Vagina (tissue), 2 donors: ENCODE data around the gene PRSS38. TPM values are rescaled to one million over a fixed set of nuclear protein-coding genes. Genes with fewer than 3 reads are reported as not detected.

Source experiments
- DNase-seq, 2 donors: peaks; one replicate each; pipeline ENCODE4 v3.0.0-alpha.2; 2017; ENCODE audit errors: extremely low spot score in 2 of 2
- H3K27ac ChIP-seq: fragments of 200-600 bp; sonication (generic); one replicate; pipeline ENCODE4 v1.5.1; 2019
- H3K27me3 ChIP-seq: fragments of 200-600 bp; sonication (generic); one replicate; pipeline ENCODE4 v1.5.1; 2019
- H3K36me3 ChIP-seq, 2 donors: fragments of 200-600 bp; sonication (generic); one replicate each; pipeline ENCODE4 v1.5.1; 2017 to 2019
- H3K4me1 ChIP-seq: fragments of 200-600 bp; sonication (generic); one replicate; pipeline ENCODE4 v1.5.1; 2019
- H3K4me3 ChIP-seq, 2 donors: fragments of 200-600 bp; sonication (generic); 1 replicate in 1 of 2; 2 replicates in 1 of 2; pipeline ENCODE4 v1.5.1; 2016 to 2019
- H3K9me3 ChIP-seq: fragments of 200-600 bp; sonication (generic); one replicate; pipeline ENCODE4 v1.5.1; 2019
- CTCF ChIP-seq, 3 experiments: fragments of 450-650 bp in 2 of 3; fragments of 200-600 bp in 1 of 3; sonication (generic) in 1 of 3; IDR thresholded peaks; one replicate each; pipeline ENCODE4 v1.5.1; 2017 to 2019; ENCODE audit warnings: antibody characterized with exemption in 3 of 3, mild to moderate bottlenecking in 2 of 3, moderate library complexity in 2 of 3
- POLR2A ChIP-seq, 2 donors: fragments of 450-650 bp; IDR thresholded peaks; one replicate each; pipeline ENCODE4 v1.6.1; 2017; ENCODE audit warnings: antibody characterized with exemption in 2 of 2, mild to moderate bottlenecking in 2 of 2, moderate library complexity in 2 of 2
- POLR2AphosphoS5 ChIP-seq, 2 donors: sonication (generic); formaldehyde crosslinking; IDR thresholded peaks; one replicate each; pipeline ENCODE4 v1.9.0; 2017; ENCODE audit warnings: antibody characterized with exemption in 2 of 2, mild to moderate bottlenecking in 2 of 2, low read depth in 1 of 2; ENCODE audit not compliant: insufficient read depth in 1 of 2
- intact Hi-C: fragments of 100-400 bp; cut with DNase I; formaldehyde crosslinking; loops from one replicate; pipeline ENCODE4 v1.15.1; 2023
- total RNA-seq: library from RNA; depleted of rRNA; stranded (reverse); fragments of >200 nt; gene quantifications from one replicate; pipeline ENCODE4 v1.2.3, GENCODE V29; 2016

The PRSS38 gene
- total RNA-seq, 1 donor from 2014 or later = not detected

GRCh38 chr1:227788271-227789083 is 27.0 kb upstream of the PRSS38 start:
- H3K36me3 ChIP-seq = no peaks in the 10 kb centered on the region
- TF ChIP-seq POLR2AphosphoS5 (IDR thresholded peaks at IDR 0.05; ENCODE audit: insufficient read depth in 1 of 2, low read depth in 1 of 2) = peak in 1 of 2 donors; percentile 56
- TF ChIP-seq CTCF (IDR thresholded peaks at IDR 0.05) = no peak
- TF ChIP-seq POLR2A (IDR thresholded peaks at IDR 0.05) = peak in 1 of 2 donors; percentile 21
- peak; percentile 91 to 95 for DNase-seq
- intact Hi-C loops = loop anchor here (1.0 kb wide), 1 partner anchor 26 kb away; no protein-coding TSS in a partner anchor
- peak overlapping the region; percentile 69 for H3K27ac ChIP-seq
- peak overlapping the region; percentile 58 to 68 for H3K4me3 ChIP-seq
- H3K27me3 ChIP-seq = no peaks in the 10 kb centered on the region
- H3K9me3 ChIP-seq = no peaks in the 10 kb centered on the region
- peaks cover 40% of the 10 kb centered on the region for H3K4me1 ChIP-seq

- peak overlapping the region; percentile 58 to 68 for H3K4me3 ChIP-seq
- TF ChIP-seq CTCF (IDR thresholded peaks at IDR 0.05) = no peak
- no peak for TF ChIP-seq POLR2AphosphoS5 (IDR thresholded peaks at IDR 0.05; ENCODE audit: insufficient read depth in 1 of 2, low read depth in 1 of 2)
- TF ChIP-seq POLR2A (IDR thresholded peaks at IDR 0.05) = no peak
- H3K27ac ChIP-seq = peak overlapping the region; percentile 69
- H3K36me3 ChIP-seq = no peaks in the 10 kb centered on the region
- H3K4me1 ChIP-seq = peaks cover 49% of the 10 kb centered on the region
- peak in 1 of 2 donors; percentile 84 for DNase-seq
- no peaks in the 10 kb centered on the region for H3K9me3 ChIP-seq
- intact Hi-C loops = no loop called here
- H3K27me3 ChIP-seq = no peaks in the 10 kb centered on the region
Observed at GRCh38 chr1:227789084-227790033, 26.1 kb upstream of the PRSS38 start.

GRCh38 chr1:227790034-227790400 is 25.5 kb upstream of the PRSS38 start:
- intact Hi-C loops = no loop called here
- Histone ChIP-seq H3K9me3 (no peaks in the 10 kb centered on the region), H3K4me1 (peaks cover 55% of the 10 kb centered on the region), H3K27me3 (no peaks in the 10 kb centered on the region), H3K4me3 (no peak overlapping the region), H3K27ac (no peak overlapping the region), H3K36me3 (no peaks in the 10 kb centered on the region)
- TF ChIP-seq CTCF (IDR thresholded peaks at IDR 0.05) (no peak), POLR2A (IDR thresholded peaks at IDR 0.05) (no peak), POLR2AphosphoS5 (IDR thresholded peaks at IDR 0.05; ENCODE audit: insufficient read depth in 1 of 2, low read depth in 1 of 2) (no peak)
- peak in 1 of 2 donors; percentile 88 for DNase-seq

GRCh38 chr1:227790868-227791267 is 24.6 kb upstream of the PRSS38 start:
- Histone ChIP-seq H3K27me3 (no peaks in the 10 kb centered on the region), H3K4me1 (peaks cover 57% of the 10 kb centered on the region), H3K36me3 (no peaks in the 10 kb centered on the region), H3K27ac (no peak overlapping the region), H3K9me3 (no peaks in the 10 kb centered on the region), H3K4me3 (no peak overlapping the region)
- no peak for DNase-seq
- intact Hi-C loops = no loop called here
- TF ChIP-seq POLR2AphosphoS5 (IDR thresholded peaks at IDR 0.05; ENCODE audit: insufficient read depth in 1 of 2, low read depth in 1 of 2) (no peak), POLR2A (IDR thresholded peaks at IDR 0.05) (no peak), CTCF (IDR thresholded peaks at IDR 0.05) (no peak)
